Upper lobe of left lung (tissue), 4 donors: Measurements from ENCODE around the gene SND1.

Source experiments
- CTCF ChIP-seq, 6 experiments: fragments of 450-650 bp in 4 of 6; fragments of 200-600 bp in 2 of 6; sonication (generic) in 2 of 6; IDR thresholded peaks; one replicate each; pipeline ENCODE4 v1.5.1; 2016 to 2019; ENCODE audit warnings: antibody characterized with exemption in 6 of 6
- POLR2AphosphoS5 ChIP-seq, 2 donors: sonication (generic); formaldehyde crosslinking; IDR thresholded peaks; one replicate each; pipeline ENCODE4 v1.5.1; 2017; ENCODE audit warnings: antibody characterized with exemption in 2 of 2

DNA sequence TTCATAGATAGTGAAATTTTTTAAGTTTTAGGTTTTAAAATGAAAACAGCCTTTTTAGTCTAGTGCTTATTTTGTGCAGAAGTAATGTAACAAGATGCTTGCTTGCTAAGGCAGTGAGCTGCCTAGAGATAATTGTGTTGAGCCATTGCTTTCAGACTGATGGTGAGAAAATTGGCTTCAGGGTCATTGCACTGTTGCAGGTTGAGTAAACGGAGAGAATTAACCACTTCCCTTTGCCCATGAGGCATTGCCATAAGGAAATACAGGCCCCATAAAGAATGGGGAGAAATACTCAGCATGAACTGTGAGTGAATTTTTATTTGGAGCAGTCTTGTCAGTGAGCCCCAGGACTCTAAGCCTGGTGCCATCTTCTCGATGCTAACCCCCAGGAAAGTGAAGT lies 238.7 kb downstream of the SND1 start:
- TF ChIP-seq CTCF (IDR thresholded peaks at IDR 0.05) (no peak), POLR2AphosphoS5 (IDR thresholded peaks at IDR 0.05) (no peak)
